GM23338 (cell line): ENCODE data around the gene NANP. TPM values are rescaled to one million over a fixed set of nuclear protein-coding genes. Genes with fewer than 3 reads are reported as not detected.
"Not testable (repeated sequence)": the region's sequence is repeated elsewhere in the genome, so short reads cannot be mapped to it uniquely, and the experiment has no call there.

ENCODE experiments used
- ATAC-seq: fragments of 200-7000 bp; cut with Tn5 transposase; 3 replicates; pipeline ENCODE4 v1.9.1; 2020
- DNase-seq: peaks from one replicate; pipeline ENCODE4 v3.0.0-alpha.2; 2015; ENCODE audit warnings: low spot score
- H2AFZ ChIP-seq: fragments of 200-600 bp; sonication (generic); 2 replicates; pipeline ENCODE4 v1.8.0; 2016; ENCODE audit warnings: antibody characterized with exemption, mild to moderate bottlenecking, moderate library complexity
- H3F3A ChIP-seq: fragments of 200-600 bp; sonication (generic); replicated peaks from 2 replicates; pipeline ENCODE4 v1.8.0; 2017; ENCODE audit warnings: antibody characterized with exemption, mixed run types, low read depth
- H3K27ac ChIP-seq: fragments of 200-600 bp; sonication (generic); 2 replicates; pipeline ENCODE4 v1.6.1; 2016; ENCODE audit warnings: low read depth
- H3K27me3 ChIP-seq: fragments of 200-600 bp; sonication (generic); 2 replicates; pipeline ENCODE4 v1.8.0; 2016; ENCODE audit warnings: mild to moderate bottlenecking, mixed run types, moderate library complexity; ENCODE audit not compliant: insufficient read depth
- H3K36me3 ChIP-seq: fragments of 200-600 bp; sonication (generic); 2 replicates; pipeline ENCODE4 v1.8.0; 2016; ENCODE audit warnings: mild to moderate bottlenecking; ENCODE audit not compliant: insufficient read depth
- H3K4me1 ChIP-seq: fragments of 200-600 bp; sonication (generic); 2 replicates; pipeline ENCODE4 v1.8.0; 2016; ENCODE audit warnings: mild to moderate bottlenecking, moderate library complexity; ENCODE audit not compliant: insufficient read depth
- H3K4me2 ChIP-seq: fragments of 200-600 bp; sonication (generic); 2 replicates; pipeline ENCODE4 v1.7.1; 2017; ENCODE audit warnings: mixed run types
- H3K4me3 ChIP-seq: fragments of 200-600 bp; sonication (generic); 2 replicates; pipeline ENCODE4 v1.6.1; 2016; ENCODE audit warnings: mixed run types
- H3K79me2 ChIP-seq: fragments of 200-600 bp; sonication (generic); replicated peaks from 2 replicates; pipeline ENCODE4 v1.8.0; 2017; ENCODE audit warnings: mild to moderate bottlenecking; ENCODE audit not compliant: insufficient read depth
- H3K9me2 ChIP-seq: fragments of 200-600 bp; sonication (generic); 2 replicates; pipeline ENCODE4 v1.8.0; 2017; ENCODE audit not compliant: insufficient read depth
- H4K20me1 ChIP-seq: fragments of 200-600 bp; sonication (generic); replicated peaks from 2 replicates; pipeline ENCODE4 v1.8.0; 2017; ENCODE audit warnings: mild to moderate bottlenecking; ENCODE audit not compliant: insufficient read depth
- H3K27ac Mint-ChIP-seq: 2 replicates; pipeline ENCODE4 v1.8.0; 2020; ENCODE audit warnings: inconsistent platforms, mild to moderate bottlenecking, moderate library complexity, mixed read lengths
- H3K27me3 Mint-ChIP-seq: 3 replicates; pipeline ENCODE4 v1.8.0; 2022; ENCODE audit warnings: low read depth, mild to moderate bottlenecking, moderate library complexity, mixed read lengths, inconsistent platforms; ENCODE audit not compliant: insufficient read depth, poor library complexity
- H3K36me3 Mint-ChIP-seq: 3 replicates; pipeline ENCODE4 v1.8.0; 2021; ENCODE audit warnings: low read depth, mild to moderate bottlenecking, inconsistent platforms, moderate library complexity, mixed read lengths
- H3K4me1 Mint-ChIP-seq: 3 replicates; pipeline ENCODE4 v1.8.0; 2020; ENCODE audit warnings: mild to moderate bottlenecking, inconsistent platforms, mixed read lengths
- H3K4me3 Mint-ChIP-seq: 3 replicates; pipeline ENCODE4 v1.8.0; 2021; ENCODE audit warnings: moderate library complexity, mild to moderate bottlenecking, inconsistent platforms, mixed read lengths
- H3K9me3 Mint-ChIP-seq: 3 replicates; pipeline ENCODE4 v1.8.0; 2020; ENCODE audit warnings: moderate library complexity, mild to moderate bottlenecking, inconsistent platforms, mixed read lengths
- CREB1 ChIP-seq: fragments of 250-450 bp; sonication (Bioruptor Pico); IDR thresholded peaks from 2 replicates; pipeline ENCODE4 v1.5.0; 2020; ENCODE audit warnings: low read depth, mild to moderate bottlenecking, moderate library complexity
- ETS1 ChIP-seq: IDR thresholded peaks from 2 replicates; pipeline ENCODE4 v1.6.1; 2016; ENCODE audit warnings: antibody characterized with exemption
- EZH2 ChIP-seq: fragments of 200-600 bp; sonication (generic); IDR thresholded peaks from one replicate; pipeline ENCODE4 v1.8.0; 2017; ENCODE audit warnings: antibody characterized with exemption, mild to moderate bottlenecking, low read depth; ENCODE audit not compliant: unreplicated experiment
- EZH2phosphoT487 ChIP-seq: fragments of 200-600 bp; sonication (generic); IDR thresholded peaks from one replicate; pipeline ENCODE4 v1.8.1; 2018; ENCODE audit warnings: antibody characterized with exemption; ENCODE audit not compliant: unreplicated experiment
- NANOG ChIP-seq: IDR thresholded peaks from 2 replicates; pipeline ENCODE4 v1.6.1; 2016; ENCODE audit warnings: antibody characterized with exemption, borderline replicate concordance
- POLR2AphosphoS5 ChIP-seq: IDR thresholded peaks from 2 replicates; pipeline ENCODE4 v1.6.1; 2016; ENCODE audit warnings: antibody characterized with exemption, low read depth
- STAT1 ChIP-seq: IDR thresholded peaks from one replicate; pipeline ENCODE4 v1.6.1; 2016; ENCODE audit warnings: antibody characterized with exemption; ENCODE audit not compliant: unreplicated experiment
- ZNF114 ChIP-seq: fragments of 250-450 bp; sonication (Bioruptor Pico); IDR thresholded peaks from 2 replicates; pipeline ENCODE4 v1.5.0; 2020; ENCODE audit warnings: mild to moderate bottlenecking, moderate library complexity
- polyA plus RNA-seq: library from polyadenylated mRNA; unstranded; fragments of >200 nt; fragmentation: Nextera tagmentation; extraction: Ambion mirVana; gene quantifications from 2 replicates; pipeline ENCODE4 v1.2.1, GENCODE V29; 2016
- total RNA-seq: library from RNA; depleted of rRNA; stranded (reverse); fragments of >200 nt; shearing (Covaris generic); gene quantifications from 2 replicates; pipeline ENCODE4 v1.2.3, GENCODE V29; 2014

Gene NANP
- total and polyA plus RNA-seq, 2 experiments from 2014 or later, result 3.9 to 7.6 TPM

- TF ChIP-seq NANOG, result no peak
- TF ChIP-seq STAT1, result no peak
- no peak for TF ChIP-seq EZH2phosphoT487
- no peak for TF ChIP-seq CREB1 (CRISPR knock-in tag)
- no peak for TF ChIP-seq ETS1
- no peak for TF ChIP-seq ZNF114 (CRISPR knock-in tag)
- no peak for TF ChIP-seq EZH2
- no peak for TF ChIP-seq POLR2AphosphoS5
- Mint-ChIP-seq H3K4me3 (no peak overlapping the region), H3K27me3 (peaks cover 2% of the 10 kb centered on the region), H3K36me3 (peaks cover 55% of the 10 kb centered on the region), H3K27ac (no peak overlapping the region), H3K9me3 (peaks cover 34% of the 10 kb centered on the region), H3K4me1 (no peaks in the 10 kb centered on the region)
- Histone ChIP-seq H3K4me2 (no peak overlapping the region), H3K4me1 (no peaks in the 10 kb centered on the region), H3K36me3 (peaks cover 20% of the 10 kb centered on the region; the same call in 1 of the 2 replicates), H3K4me3 (no peak overlapping the region), H2AFZ (no peak overlapping the region), H3K27ac (no peak overlapping the region), H3F3A (no peaks in the 10 kb centered on the region), H3K79me2 (0 out of 2 replicates have a peak, but pooled peaks cover 3% of the 10 kb centered on the region), H3K27me3 (no peaks in the 10 kb centered on the region), H4K20me1 (no peaks in the 10 kb centered on the region), H3K9me2 (no peaks in the 10 kb centered on the region)
- ATAC-seq (no peak), DNase-seq (no peak)
Measured at GRCh38 chr20:25632940-25633790, 9.4 kb upstream of the NANP start.

GRCh38 chr20:25630615-25631014 is 6.8 kb upstream of the NANP start:
- H3K9me3 Mint-ChIP-seq, result peaks cover 22% of the 10 kb centered on the region
- not testable (repeated sequence) for H3K4me3 Mint-ChIP-seq, H3K79me2 ChIP-seq, H3K4me1 ChIP-seq, H4K20me1 ChIP-seq, H3K4me2 ChIP-seq, H3F3A ChIP-seq, ATAC-seq, H3K27ac Mint-ChIP-seq, H2AFZ ChIP-seq, H3K9me2 ChIP-seq, H3K27me3 Mint-ChIP-seq, H3K4me3 ChIP-seq, H3K27me3 ChIP-seq, H3K27ac ChIP-seq, DNase-seq, H3K36me3 ChIP-seq
- H3K36me3 Mint-ChIP-seq, result peaks cover 38% of the 10 kb centered on the region
- H3K4me1 Mint-ChIP-seq, result peaks cover 11% of the 10 kb centered on the region
